ENCODE results near the gene PIH1D1. TPM values are rescaled to one million over a fixed set of nuclear protein-coding genes. Genes with fewer than 3 reads are reported as not detected.
A peak's percentile ranks its signal among the peaks of the same experiment; 100 is the strongest.

The PIH1D1 gene
- total and polyA plus RNA-seq, 2 of the 13 experiments (the other 11 are each of a cell fraction or from before 2014, with no cell fraction given), result 110 to 137 TPM

DNA sequence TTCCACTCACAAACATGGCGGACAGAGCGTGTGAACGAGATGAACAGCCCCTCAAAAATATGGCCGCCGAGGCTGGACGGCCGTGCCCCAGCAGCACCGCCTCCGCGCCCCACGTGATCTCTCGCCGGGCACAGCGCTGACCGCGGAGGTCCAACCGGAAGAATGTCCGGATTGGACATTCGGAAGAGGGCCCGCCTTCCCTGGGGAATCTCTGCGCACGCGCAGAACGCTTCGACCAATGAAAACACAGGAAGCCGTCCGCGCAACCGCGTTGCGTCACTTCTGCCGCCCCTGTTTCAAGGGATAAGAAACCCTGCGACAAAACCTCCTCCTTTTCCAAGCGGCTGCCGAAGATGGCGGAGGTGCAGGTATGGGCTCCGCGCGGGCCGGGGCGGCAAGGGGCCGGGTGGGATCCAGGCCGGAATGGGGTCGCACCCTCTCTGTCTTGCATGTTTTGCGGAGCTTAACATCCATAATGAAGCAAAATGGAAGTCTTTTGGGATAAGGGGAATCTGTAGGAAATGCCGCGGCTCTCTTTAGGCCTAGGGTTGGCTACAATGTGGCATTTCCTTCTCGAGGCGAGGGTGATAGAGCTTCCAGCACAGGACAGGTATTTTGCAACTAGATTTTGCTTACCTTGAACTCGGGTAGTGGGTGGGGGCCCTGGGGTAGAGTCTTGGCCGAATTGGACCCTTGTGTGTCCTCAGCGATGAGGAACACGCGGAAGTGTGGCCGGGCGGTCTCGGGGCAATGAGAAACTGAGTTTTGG lies 35.8 kb upstream of the PIH1D1 start, which contains the start of gene RPL13A (continued):
- TF ChIP-seq FOXJ3 (CRISPR knock-in tag; IDR thresholded peaks at IDR 0.05; ENCODE audit: borderline replicate concordance), result peak; percentile 45; the same call in 1 of the 2 replicates
- TF ChIP-seq ZNF235 (CRISPR knock-in tag; IDR thresholded peaks at IDR 0.05; ENCODE audit: borderline replicate concordance), result no peak
- no peak for TF ChIP-seq RCOR2 (CRISPR knock-in tag; IDR thresholded peaks at IDR 0.05)
- no peak for TF ChIP-seq ZIK1 (CRISPR knock-in tag; IDR thresholded peaks at IDR 0.05; ENCODE audit: borderline replicate concordance, low read depth)
- TF ChIP-seq RARA (CRISPR knock-in tag; IDR thresholded peaks at IDR 0.05), result no peak; the same call in 1 of the 2 replicates
- TF ChIP-seq MBNL3 (CRISPR knock-in tag; conservative IDR thresholded peaks at IDR 0.05), result no peak
- TF ChIP-seq MED13 (CRISPR knock-in tag; IDR thresholded peaks at IDR 0.05), result peak; percentile 75; the same call in 1 of the 2 replicates
- no peak for TF ChIP-seq MAFG (CRISPR knock-in tag; IDR thresholded peaks at IDR 0.05)
- no peak for TF ChIP-seq ZNF782 (CRISPR knock-in tag; IDR thresholded peaks at IDR 0.05; ENCODE audit: borderline replicate concordance)
- TF ChIP-seq ZNF292 (CRISPR knock-in tag; IDR thresholded peaks at IDR 0.05; ENCODE audit: borderline replicate concordance, low read depth), result no peak
- TF ChIP-seq, protein P1, sequence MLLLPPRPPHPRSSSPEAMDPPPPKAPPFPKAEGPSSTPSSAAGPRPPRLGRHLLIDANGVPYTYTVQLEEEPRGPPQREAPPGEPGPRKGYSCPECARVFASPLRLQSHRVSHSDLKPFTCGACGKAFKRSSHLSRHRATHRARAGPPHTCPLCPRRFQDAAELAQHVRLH (CRISPR knock-in tag; IDR thresholded peaks at IDR 0.05; ENCODE audit: borderline replicate concordance, low read depth), result peak; percentile 83; the same call in 1 of the 2 replicates
- no peak for TF ChIP-seq ZNF703 (CRISPR knock-in tag; IDR thresholded peaks at IDR 0.05; ENCODE audit: borderline replicate concordance)
- peak; percentile 13; the same call in 1 of the 2 replicates for TF ChIP-seq MIXL1 (CRISPR knock-in tag; IDR thresholded peaks at IDR 0.05)
- TF ChIP-seq POLR2A (IDR thresholded peaks at IDR 0.05; ENCODE audit: insufficient read depth in 1 of 2, low read depth in 2 of 2, low read length in 2 of 2), result peak; percentile 95 to 99
- 0 out of 2 replicates have a peak, but pooled peaks have one; percentile 25 for TF ChIP-seq EED (CRISPR knock-in tag; IDR thresholded peaks at IDR 0.05)
- 0 out of 2 replicates have a peak, but pooled peaks have one; percentile 57 for TF ChIP-seq ZNF12 (CRISPR knock-in tag; IDR thresholded peaks at IDR 0.05)
- no peak for TF ChIP-seq ZFP36 (IDR thresholded peaks at IDR 0.05; ENCODE audit: borderline replicate concordance, low read depth, low read length, partially characterized antibody)
- TF ChIP-seq MAFF (IDR thresholded peaks at IDR 0.05; ENCODE audit: low read depth, low read length), result no peak
- no peak for TF ChIP-seq ATM (IDR thresholded peaks at IDR 0.05; ENCODE audit: borderline replicate concordance)
- no peak for TF ChIP-seq ZNF570 (CRISPR knock-in tag; IDR thresholded peaks at IDR 0.05; ENCODE audit: borderline replicate concordance)
- peak; percentile 93 for TF ChIP-seq SAP130 (CRISPR knock-in tag; IDR thresholded peaks at IDR 0.05; ENCODE audit: low read depth)
- TF ChIP-seq RFX3 (CRISPR knock-in tag; IDR thresholded peaks at IDR 0.05), result no peak
- TF ChIP-seq SETDB1 (CRISPR knock-in tag; IDR thresholded peaks at IDR 0.05; ENCODE audit: borderline replicate concordance), result no peak
- TF ChIP-seq, protein P2, sequence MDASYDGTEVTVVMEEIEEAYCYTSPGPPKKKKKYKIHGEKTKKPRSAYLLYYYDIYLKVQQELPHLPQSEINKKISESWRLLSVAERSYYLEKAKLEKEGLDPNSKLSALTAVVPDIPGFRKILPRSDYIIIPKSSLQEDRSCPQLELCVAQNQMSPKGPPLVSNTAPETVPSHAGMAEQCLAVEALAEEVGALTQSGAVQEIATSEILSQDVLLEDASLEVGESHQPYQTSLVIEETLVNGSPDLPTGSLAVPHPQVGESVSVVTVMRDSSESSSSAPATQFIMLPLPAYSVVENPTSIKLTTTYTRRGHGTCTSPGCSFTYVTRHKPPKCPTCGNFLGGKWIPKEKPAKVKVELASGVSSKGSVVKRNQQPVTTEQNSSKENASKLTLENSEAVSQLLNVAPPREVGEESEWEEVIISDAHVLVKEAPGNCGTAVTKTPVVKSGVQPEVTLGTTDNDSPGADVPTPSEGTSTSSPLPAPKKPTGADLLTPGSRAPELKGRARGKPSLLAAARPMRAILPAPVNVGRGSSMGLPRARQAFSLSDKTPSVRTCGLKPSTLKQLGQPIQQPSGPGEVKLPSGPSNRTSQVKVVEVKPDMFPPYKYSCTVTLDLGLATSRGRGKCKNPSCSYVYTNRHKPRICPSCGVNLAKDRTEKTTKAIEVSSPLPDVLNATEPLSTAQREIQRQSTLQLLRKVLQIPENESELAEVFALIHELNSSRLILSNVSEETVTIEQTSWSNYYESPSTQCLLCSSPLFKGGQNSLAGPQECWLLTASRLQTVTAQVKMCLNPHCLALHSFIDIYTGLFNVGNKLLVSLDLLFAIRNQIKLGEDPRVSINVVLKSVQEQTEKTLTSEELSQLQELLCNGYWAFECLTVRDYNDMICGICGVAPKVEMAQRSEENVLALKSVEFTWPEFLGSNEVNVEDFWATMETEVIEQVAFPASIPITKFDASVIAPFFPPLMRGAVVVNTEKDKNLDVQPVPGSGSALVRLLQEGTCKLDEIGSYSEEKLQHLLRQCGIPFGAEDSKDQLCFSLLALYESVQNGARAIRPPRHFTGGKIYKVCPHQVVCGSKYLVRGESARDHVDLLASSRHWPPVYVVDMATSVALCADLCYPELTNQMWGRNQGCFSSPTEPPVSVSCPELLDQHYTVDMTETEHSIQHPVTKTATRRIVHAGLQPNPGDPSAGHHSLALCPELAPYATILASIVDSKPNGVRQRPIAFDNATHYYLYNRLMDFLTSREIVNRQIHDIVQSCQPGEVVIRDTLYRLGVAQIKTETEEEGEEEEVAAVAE (CRISPR knock-in tag; IDR thresholded peaks at IDR 0.05; ENCODE audit: borderline replicate concordance), result peak; percentile 93; the same call in 1 of the 2 replicates
- TF ChIP-seq ZNF282 (IDR thresholded peaks at IDR 0.05; ENCODE audit: partially characterized antibody), result no peak
- peak; percentile 99 for TF ChIP-seq HOXA3 (CRISPR knock-in tag; IDR thresholded peaks at IDR 0.05)
- 0 out of 2 replicates have a peak, but pooled peaks have one; percentile 51 for TF ChIP-seq ZNF180 (CRISPR knock-in tag; IDR thresholded peaks at IDR 0.05; ENCODE audit: borderline replicate concordance, low read depth)
- TF ChIP-seq, protein P3, sequence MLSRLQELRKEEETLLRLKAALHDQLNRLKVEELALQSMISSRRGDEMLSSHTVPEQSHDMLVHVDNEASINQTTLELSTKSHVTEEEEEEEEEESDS (CRISPR knock-in tag; IDR thresholded peaks at IDR 0.05; ENCODE audit: borderline replicate concordance), result no peak
